Neural crest cell (in vitro differentiated cells): ENCODE measurements around the gene WWOX. TPM values are rescaled to one million over a fixed set of nuclear protein-coding genes. Genes with fewer than 3 reads are reported as not detected.
A peak's percentile ranks its signal among the peaks of the same experiment; 100 is the strongest.

Source experiments
- DNase-seq: peaks from one replicate; pipeline ENCODE4 v3.0.0; 2021; ENCODE audit warnings: low read depth, mixed read lengths, low spot score
- H3K27ac Mint-ChIP-seq: one replicate; pipeline ENCODE4 v1.8.0; 2021; ENCODE audit warnings: mild to moderate bottlenecking, mixed read lengths; ENCODE audit not compliant: unreplicated experiment
- H3K27me3 Mint-ChIP-seq: 2 replicates; pipeline ENCODE4 v1.8.0; 2021; ENCODE audit warnings: low read depth, mild to moderate bottlenecking, mixed read lengths
- H3K36me3 Mint-ChIP-seq: 2 replicates; pipeline ENCODE4 v1.8.0; 2021; ENCODE audit warnings: low read depth, mild to moderate bottlenecking, mixed read lengths
- H3K4me1 Mint-ChIP-seq: 2 replicates; pipeline ENCODE4 v1.8.0; 2021; ENCODE audit warnings: mixed read lengths
- H3K4me3 Mint-ChIP-seq: one replicate; pipeline ENCODE4 v1.8.0; 2021; ENCODE audit warnings: mild to moderate bottlenecking, mixed read lengths
- H3K9me3 Mint-ChIP-seq: 2 replicates; pipeline ENCODE4 v1.8.0; 2021; ENCODE audit warnings: mixed read lengths
- total RNA-seq: library from RNA; stranded (reverse); gene quantifications from 2 replicates; pipeline ENCODE4 v1.2.1, GENCODE V29; 2021
- TF ChIP-seq, protein P1 (sequence below): fragments of 200-600 bp; sonication (generic); conservative IDR thresholded peaks from 2 replicates; pipeline ENCODE4 v1.5.0; 2021; ENCODE audit warnings: antibody characterized with exemption, mild to moderate bottlenecking

The WWOX gene
- total RNA-seq, 1 donor from 2014 or later, result 30.5 TPM

DNA sequence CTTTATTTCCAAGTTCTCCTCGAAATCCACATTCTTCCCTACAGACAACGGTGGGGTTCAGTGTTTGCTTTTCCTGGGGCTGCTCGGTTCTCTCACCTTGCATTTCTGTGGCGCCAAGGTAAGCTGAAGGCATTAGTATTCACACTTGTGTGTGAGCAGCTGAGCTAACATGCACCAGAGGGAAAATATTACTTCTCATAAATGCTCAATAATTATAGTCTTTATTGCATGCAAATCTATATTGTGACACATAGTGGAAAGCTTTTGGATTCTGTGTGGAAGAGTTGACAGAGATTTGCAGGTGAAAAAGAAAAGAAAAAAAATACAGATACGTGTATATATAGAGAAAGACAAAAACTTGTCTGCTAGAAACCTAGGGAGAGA, 1089.3 kb downstream of the WWOX start:
- Mint-ChIP-seq H3K4me3 (no peak overlapping the region), H3K9me3 (peaks cover 3% of the 10 kb centered on the region), H3K4me1 (peaks cover 42% of the 10 kb centered on the region), H3K27ac (peak overlapping the region; percentile 92), H3K27me3 (peaks cover 8% of the 10 kb centered on the region), H3K36me3 (peaks cover 3% of the 10 kb centered on the region)
- no peak for DNase-seq
- TF ChIP-seq, protein P1, sequence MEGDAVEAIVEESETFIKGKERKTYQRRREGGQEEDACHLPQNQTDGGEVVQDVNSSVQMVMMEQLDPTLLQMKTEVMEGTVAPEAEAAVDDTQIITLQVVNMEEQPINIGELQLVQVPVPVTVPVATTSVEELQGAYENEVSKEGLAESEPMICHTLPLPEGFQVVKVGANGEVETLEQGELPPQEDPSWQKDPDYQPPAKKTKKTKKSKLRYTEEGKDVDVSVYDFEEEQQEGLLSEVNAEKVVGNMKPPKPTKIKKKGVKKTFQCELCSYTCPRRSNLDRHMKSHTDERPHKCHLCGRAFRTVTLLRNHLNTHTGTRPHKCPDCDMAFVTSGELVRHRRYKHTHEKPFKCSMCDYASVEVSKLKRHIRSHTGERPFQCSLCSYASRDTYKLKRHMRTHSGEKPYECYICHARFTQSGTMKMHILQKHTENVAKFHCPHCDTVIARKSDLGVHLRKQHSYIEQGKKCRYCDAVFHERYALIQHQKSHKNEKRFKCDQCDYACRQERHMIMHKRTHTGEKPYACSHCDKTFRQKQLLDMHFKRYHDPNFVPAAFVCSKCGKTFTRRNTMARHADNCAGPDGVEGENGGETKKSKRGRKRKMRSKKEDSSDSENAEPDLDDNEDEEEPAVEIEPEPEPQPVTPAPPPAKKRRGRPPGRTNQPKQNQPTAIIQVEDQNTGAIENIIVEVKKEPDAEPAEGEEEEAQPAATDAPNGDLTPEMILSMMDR, result no peak

DNA sequence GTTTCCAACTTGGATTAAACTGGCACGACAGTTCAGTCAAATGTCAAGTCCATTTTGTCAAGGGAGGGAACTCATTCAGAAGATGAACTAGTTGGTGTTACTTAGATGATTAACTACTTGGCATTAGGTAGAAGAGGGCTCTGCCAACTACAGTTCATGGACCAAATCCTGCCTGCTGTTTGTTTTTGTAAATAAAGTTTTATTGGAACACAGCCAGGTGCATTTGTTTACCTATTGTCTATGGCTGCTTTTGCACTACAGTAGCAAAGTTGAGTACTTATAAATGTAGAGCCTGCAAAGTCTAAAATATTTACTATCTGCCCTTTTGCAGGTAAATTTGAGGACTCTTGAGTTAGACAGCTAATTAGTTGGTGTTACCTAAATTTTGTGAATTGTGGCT, 1091.1 kb downstream of the WWOX start:
- DNase-seq, result no peak
- H3K9me3 Mint-ChIP-seq, result peaks cover 3% of the 10 kb centered on the region
- H3K27me3 Mint-ChIP-seq, result peaks cover 10% of the 10 kb centered on the region
- peaks cover 24% of the 10 kb centered on the region for H3K4me1 Mint-ChIP-seq
- TF ChIP-seq, protein P1, result no peak
- H3K36me3 Mint-ChIP-seq, result peaks cover 3% of the 10 kb centered on the region
- H3K27ac Mint-ChIP-seq, result no peak overlapping the region
- no peak overlapping the region for H3K4me3 Mint-ChIP-seq

DNA sequence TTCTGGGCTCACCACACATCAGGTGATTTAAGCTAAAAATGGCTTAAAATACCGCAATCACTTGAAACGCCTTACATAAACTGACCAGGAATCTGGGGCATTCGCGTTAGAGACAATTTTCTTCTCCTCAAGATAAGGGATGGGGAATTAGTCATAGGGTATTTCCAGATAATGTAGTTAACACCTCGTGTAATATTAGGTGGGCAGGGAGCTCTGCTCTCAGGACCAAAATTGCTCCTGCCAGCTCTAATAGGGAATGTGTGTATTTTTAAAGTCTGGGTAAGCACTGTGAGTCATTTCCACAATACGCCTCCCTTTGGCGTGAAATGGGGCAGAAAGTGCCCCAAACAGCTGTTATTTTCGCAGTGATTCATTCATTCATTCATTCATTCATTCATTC, 1092.5 kb downstream of the WWOX start:
- no peak for DNase-seq
- H3K27me3 Mint-ChIP-seq, result peaks cover 18% of the 10 kb centered on the region
- TF ChIP-seq, protein P1, result no peak
- H3K36me3 Mint-ChIP-seq, result peaks cover 3% of the 10 kb centered on the region
- H3K4me3 Mint-ChIP-seq, result no peak overlapping the region
- peaks cover 11% of the 10 kb centered on the region for H3K4me1 Mint-ChIP-seq
- no peak overlapping the region for H3K27ac Mint-ChIP-seq
- H3K9me3 Mint-ChIP-seq, result peaks cover 3% of the 10 kb centered on the region

DNA sequence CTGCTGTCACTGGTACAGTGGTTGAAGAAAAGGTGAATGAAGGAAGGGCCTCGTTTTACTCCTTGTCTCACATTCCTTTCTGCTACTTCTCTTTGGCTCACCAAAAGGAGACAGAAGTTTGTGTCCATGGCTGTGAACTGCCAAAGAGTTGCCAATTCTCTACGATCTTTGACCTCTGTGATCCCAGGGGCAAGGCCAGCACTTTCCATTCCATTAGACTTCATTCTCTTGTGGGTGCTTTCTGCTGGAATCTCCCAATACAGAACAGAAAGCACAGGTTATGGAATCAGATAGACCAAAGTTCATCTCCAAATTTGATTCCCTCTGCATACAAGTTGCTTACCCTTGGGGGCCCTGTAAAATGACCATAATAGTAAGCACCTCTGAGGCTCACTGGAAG, 1093.5 kb downstream of the WWOX start:
- no peak for DNase-seq
- H3K4me1 Mint-ChIP-seq, result peaks cover 9% of the 10 kb centered on the region
- no peak overlapping the region for H3K4me3 Mint-ChIP-seq
- TF ChIP-seq, protein P1, result no peak
- peaks cover 1% of the 10 kb centered on the region for H3K36me3 Mint-ChIP-seq
- H3K9me3 Mint-ChIP-seq, result peaks cover 2% of the 10 kb centered on the region
- H3K27me3 Mint-ChIP-seq, result peaks cover 16% of the 10 kb centered on the region
- H3K27ac Mint-ChIP-seq, result no peak overlapping the region

DNA sequence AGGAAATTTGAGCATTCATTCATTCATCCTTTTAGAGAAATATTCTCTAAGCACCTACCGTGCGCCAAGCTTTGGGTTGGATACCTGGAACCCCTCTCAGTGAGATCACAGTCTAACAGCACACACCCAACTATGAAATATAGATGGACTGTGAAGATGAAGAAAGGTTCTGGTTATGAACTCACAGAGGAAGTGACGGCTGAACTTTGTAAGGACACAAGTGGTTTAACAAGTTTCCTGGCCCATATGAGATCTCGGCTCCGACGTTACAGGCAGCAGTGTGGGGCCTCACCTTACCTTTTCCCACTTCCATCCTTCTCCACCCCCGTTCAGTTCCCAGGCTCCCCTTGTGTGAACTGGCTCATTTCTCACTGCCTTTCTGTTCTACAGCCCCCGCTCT, 1094.8 kb downstream of the WWOX start:
- no peak overlapping the region for H3K27ac Mint-ChIP-seq
- no peaks in the 10 kb centered on the region for H3K36me3 Mint-ChIP-seq
- H3K27me3 Mint-ChIP-seq, result peaks cover 12% of the 10 kb centered on the region

More for the DNA sequence above, 1094.8 kb downstream of the WWOX start:
- TF ChIP-seq, protein P1, result no peak
- no peak overlapping the region for H3K4me3 Mint-ChIP-seq
- no peaks in the 10 kb centered on the region for H3K9me3 Mint-ChIP-seq
- DNase-seq, result no peak
- H3K4me1 Mint-ChIP-seq, result no peaks in the 10 kb centered on the region
